H1 (cell line): Measurements from ENCODE around the gene CASQ1. TPM values are rescaled to one million over a fixed set of nuclear protein-coding genes. Genes with fewer than 3 reads are reported as not detected.
A peak's percentile ranks its signal among the peaks of the same experiment; 100 is the strongest.

Experiments
- ATF2 ChIP-seq: IDR thresholded peaks from 2 replicates; pipeline ENCODE4 v1.6.1; 2012; ENCODE audit warnings: low read length, inconsistent platforms
- BCL11A ChIP-seq, 2 experiments: IDR thresholded peaks; one replicate each; pipeline ENCODE4 v1.6.1; 2011; ENCODE audit warnings: low read depth in 2 of 2, low read length in 2 of 2, mild to moderate bottlenecking in 2 of 2
- CTCF ChIP-seq, 3 experiments: IDR thresholded peaks; 1 replicate in 2 of 3; 2 replicates in 1 of 3; pipeline versions ENCODE4 v1.5.1 to v1.6.1; 2011; ENCODE audit warnings: low read length in 3 of 3, mild to moderate bottlenecking in 3 of 3, inconsistent platforms in 2 of 3, low read depth in 1 of 3, moderate library complexity in 1 of 3; ENCODE audit not compliant: insufficient read depth in 1 of 3; ENCODE audit errors: control extremely low read depth in 1 of 3
- EGR1 ChIP-seq: IDR thresholded peaks from 2 replicates; pipeline ENCODE4 v1.6.1; 2011; ENCODE audit warnings: low read depth, low read length, borderline replicate concordance
- HDAC2 ChIP-seq, 2 experiments: fragments of 300-600 bp in 1 of 2; sonication (generic) in 1 of 2; IDR thresholded peaks; 2 replicates each; pipeline ENCODE4 v1.6.1; 2011 to 2012; ENCODE audit warnings: low read depth in 2 of 2, low read length in 2 of 2, mild to moderate bottlenecking in 2 of 2, moderate library complexity in 2 of 2, borderline replicate concordance in 1 of 2, inconsistent platforms in 1 of 2
- JUN ChIP-seq: IDR thresholded peaks from 2 replicates; pipeline ENCODE4 v1.6.1; 2011; ENCODE audit warnings: low read depth, mild to moderate bottlenecking, improper control_type of control experiment, low read length
- KDM1A ChIP-seq: fragments of 200-600, 300-600 bp; sonication (generic); IDR thresholded peaks from 2 replicates; pipeline ENCODE4 v1.7.1; 2016; ENCODE audit warnings: mild to moderate bottlenecking, low read length, borderline replicate concordance
- KDM4A ChIP-seq: IDR thresholded peaks from one replicate; pipeline ENCODE4 v1.7.1; 2012; ENCODE audit warnings: low read depth, mild to moderate bottlenecking, moderate library complexity, low read length, inconsistent platforms; ENCODE audit not compliant: severe bottlenecking
- MAX ChIP-seq: IDR thresholded peaks from 2 replicates; pipeline ENCODE4 v1.6.1; 2012; ENCODE audit warnings: inconsistent platforms
- PHF8 ChIP-seq: fragments of 200-600 bp; sonication (generic); conservative IDR thresholded peaks from 2 replicates; pipeline ENCODE4 v1.7.1; 2012; ENCODE audit warnings: low read depth, mild to moderate bottlenecking, inconsistent platforms, low read length, moderate library complexity
- SAP30 ChIP-seq: fragments of 300-600 bp; sonication (generic); IDR thresholded peaks from 2 replicates; pipeline ENCODE4 v1.7.1; 2012; ENCODE audit warnings: low read length, moderate library complexity, mild to moderate bottlenecking, inconsistent platforms; ENCODE audit not compliant: insufficient read depth, insufficient replicate concordance
- TAF1 ChIP-seq: IDR thresholded peaks from 2 replicates; pipeline ENCODE4 v1.6.1; 2011; ENCODE audit warnings: mild to moderate bottlenecking, low read depth, low read length
- TEAD4 ChIP-seq: IDR thresholded peaks from 2 replicates; pipeline ENCODE4 v1.6.1; 2012; ENCODE audit warnings: low read depth, low read length, inconsistent platforms, mixed read lengths
- polyA plus RNA-seq, 7 experiments: library from polyadenylated mRNA; depleted of rRNA in 3 of 7; stranded (reverse) in 5 of 7; unstranded in 2 of 7; fragments of >200 nt in 5 of 7; fragments of 200-250 nt in 2 of 7; gene quantifications; 1 replicate in 5 of 7; 2 replicates in 1 of 7; 4 replicates in 1 of 7; pipeline versions ENCODE4 v1.2.1 to v1.2.3, GENCODE V29; 2011 to 2013; ENCODE audit warnings: missing spikeins in 2 of 7, mixed read lengths in 2 of 7
- total RNA-seq: library from RNA; stranded (reverse); fragmentation: NEBNext Ultra II Directional; extraction: Animal tissue kit (Norgen Biotek cat#: 25700); gene quantifications from 2 replicates; pipeline ENCODE4 v1.2.1, GENCODE V29; 2021

The CASQ1 gene
- total and polyA plus RNA-seq, 2 of the 8 experiments (the other 6 are each of a cell fraction or from before 2014, with no cell fraction given), result 0.80 to 1.3 TPM

GRCh38 chr1:160169553-160170399 lies 20.6 kb upstream of the CASQ1 start (continued):
- TF ChIP-seq KDM1A (peak; percentile 81), PHF8 (no peak), TEAD4 (peak; percentile 68; the same call in 1 of the 2 replicates), KDM4A (no peak), HDAC2 (IDR thresholded peaks at IDR 0.05; ENCODE audit: borderline replicate concordance in 1 of 2, low read depth in 2 of 2, low read length in 2 of 2) (peak; percentile 92 to 98; a peak in 3 of 4 replicates), SAP30 (no peak), EGR1 (0 out of 2 replicates have a peak, but pooled peaks have one; percentile 32), TAF1 (no peak), ATF2 (peak; percentile 87), MAX (peak; percentile 38; the same call in 1 of the 2 replicates), BCL11A (IDR thresholded peaks at IDR 0.05; ENCODE audit: low read depth in 2 of 2, low read length in 2 of 2) (peak; percentile 15 to 59), CTCF (IDR thresholded peaks at IDR 0.05; ENCODE audit: control extremely low read depth in 1 of 3, insufficient read depth in 1 of 3, low read depth in 1 of 3, low read length in 3 of 3) (no peak), JUN (no peak)
